Measurements from ENCODE around the gene LCAT. TPM values are rescaled to one million over a fixed set of nuclear protein-coding genes. Genes with fewer than 3 reads are reported as not detected.
"Not testable (repeated sequence)": the region's sequence is repeated elsewhere in the genome, so short reads cannot be mapped to it uniquely, and the experiment has no call there.

Gene LCAT
- 21.4 TPM for polyA plus RNA-seq (2013, experiment 1 of 2; ENCODE audit: insufficient read length)
- 17.9 TPM for polyA plus RNA-seq (2013, experiment 2 of 2; ENCODE audit: insufficient read length)

- no peak for DNase-seq
Observed at GRCh38 chr16:67943619-67944504, at the start of gene LCAT. TSS of gene LCAT (minus strand) at chr16:67944120. CDS start at chr16:67944101, 19 bp downstream.

DNA sequence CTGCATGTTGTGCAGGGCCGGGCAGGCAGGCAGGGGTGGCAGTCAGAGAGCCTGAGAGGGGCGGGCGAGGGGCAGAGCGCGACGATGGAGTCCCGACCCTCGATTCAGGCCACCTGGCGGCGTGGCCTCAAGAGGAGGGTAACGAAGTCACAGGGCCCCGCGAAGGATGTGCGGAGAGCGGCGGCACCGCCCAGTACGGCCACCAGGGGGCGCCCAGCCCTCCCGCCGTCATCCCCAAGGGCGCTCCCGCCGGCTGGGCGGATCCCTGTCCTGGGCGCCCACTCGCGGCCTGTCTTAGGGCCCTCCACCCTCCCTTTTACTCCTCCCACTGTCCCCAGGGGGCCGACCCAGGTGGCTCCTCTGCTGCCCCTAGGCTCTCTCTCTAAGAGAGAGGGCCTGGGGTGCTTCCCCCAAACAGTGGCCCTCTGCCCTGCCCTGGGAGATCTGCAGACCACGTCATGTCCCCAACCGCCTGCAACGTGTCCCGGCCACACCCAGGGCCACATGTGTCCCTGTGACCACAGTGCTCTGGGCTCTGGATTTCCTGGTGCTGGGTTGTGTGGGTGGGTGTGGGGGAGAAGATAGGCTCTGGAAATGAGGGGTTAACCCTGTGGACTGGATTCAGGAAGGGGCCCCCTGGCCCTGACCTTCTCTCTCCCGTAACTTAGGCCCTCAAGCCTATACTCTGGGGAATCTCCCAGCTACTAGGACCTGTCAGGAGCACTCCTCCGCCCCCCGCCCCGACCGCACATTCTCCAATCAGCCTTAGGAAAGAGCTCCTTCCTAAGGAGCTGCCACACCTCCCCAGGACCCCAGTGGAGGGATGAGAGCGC is 49.5 kb upstream of the LCAT start:
- peak; percentile 73 for DNase-seq

- DNase-seq: no peak
Observed at GRCh38 chr16:67992661-67993206, 48.8 kb upstream of the LCAT start.

GRCh38 chr16:67990018-67990386 is 46.1 kb upstream of the LCAT start:
- DNase-seq: no peak

GRCh38 chr16:67989322-67990017 is 45.5 kb upstream of the LCAT start:
- DNase-seq: no peak

DNA sequence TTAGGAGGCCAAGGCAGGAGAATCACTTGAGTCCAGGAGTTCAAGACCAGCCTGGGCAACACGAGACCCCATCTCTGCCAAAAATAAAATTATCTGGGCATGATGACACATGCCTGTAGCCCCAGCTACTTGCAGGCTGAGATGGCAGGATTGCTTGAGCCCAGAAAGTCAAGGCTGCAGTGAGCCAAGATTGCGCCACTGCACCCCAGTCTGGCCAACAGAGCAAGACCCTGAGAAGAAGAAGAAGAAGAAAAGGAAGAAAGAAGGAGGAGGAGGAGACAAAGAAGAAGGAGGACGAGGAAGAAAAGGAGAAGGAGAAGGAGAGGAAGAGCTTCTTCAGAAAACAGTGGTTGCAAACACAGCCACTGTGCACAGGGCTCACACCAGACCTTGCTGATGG is 44.8 kb upstream of the LCAT start:
- no peak for DNase-seq

DNA sequence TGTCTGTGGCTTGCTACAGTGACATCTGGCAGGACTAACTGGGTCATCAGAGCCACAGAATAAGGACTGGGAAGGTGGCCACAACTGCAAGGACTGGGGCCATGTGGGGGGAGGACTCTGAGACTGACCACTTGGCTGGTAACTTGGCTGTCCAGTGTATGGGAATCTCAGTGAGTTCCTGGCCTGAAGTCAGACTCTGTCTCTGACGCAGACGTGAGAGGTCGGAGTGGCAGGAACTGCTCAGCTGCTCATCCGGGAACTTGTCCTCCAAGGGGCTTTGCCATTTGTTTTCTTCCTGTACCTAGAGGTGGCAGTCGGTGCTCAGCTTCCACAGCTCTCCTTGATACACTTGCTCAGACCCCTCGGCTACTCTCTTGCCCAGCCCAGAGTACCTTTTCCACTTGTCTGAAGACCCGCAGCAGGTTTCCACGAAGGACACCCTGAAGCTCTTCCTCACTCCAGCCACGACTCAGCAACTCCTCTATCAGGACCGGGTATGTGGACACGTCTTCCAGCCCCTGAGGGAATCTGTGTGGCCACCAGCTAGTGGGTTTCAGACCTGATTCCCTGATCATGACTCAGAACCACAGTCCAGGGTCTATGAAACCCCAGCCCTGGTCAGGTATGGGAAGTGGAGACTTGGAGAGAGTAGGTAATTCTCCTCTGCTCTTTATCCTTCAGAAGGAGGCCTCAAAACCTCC is 43.7 kb upstream of the LCAT start:
- DNase-seq: no peak

DNA sequence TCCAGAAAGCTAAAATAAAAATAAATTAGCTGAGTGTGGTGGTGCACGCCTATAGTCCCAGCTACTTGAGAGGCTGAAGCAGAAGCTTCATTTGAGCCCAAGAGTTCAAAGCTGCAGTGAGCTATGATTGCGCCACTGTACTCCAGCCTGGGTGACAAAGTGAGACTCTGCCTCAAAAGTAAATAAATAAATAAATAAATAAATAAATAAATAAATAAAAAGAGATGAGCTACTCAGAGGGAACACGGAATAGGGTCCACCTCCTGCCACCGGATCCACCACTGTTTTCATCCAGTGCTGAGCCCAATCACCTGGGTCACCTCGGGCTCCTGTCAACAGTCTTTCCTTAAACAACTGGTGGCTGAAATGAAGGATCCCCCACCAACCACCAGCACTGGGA is 43.0 kb upstream of the LCAT start:
- DNase-seq: no peak

GRCh38 chr16:67982011-67982696 is 38.2 kb upstream of the LCAT start:
- DNase-seq: no peak

DNA sequence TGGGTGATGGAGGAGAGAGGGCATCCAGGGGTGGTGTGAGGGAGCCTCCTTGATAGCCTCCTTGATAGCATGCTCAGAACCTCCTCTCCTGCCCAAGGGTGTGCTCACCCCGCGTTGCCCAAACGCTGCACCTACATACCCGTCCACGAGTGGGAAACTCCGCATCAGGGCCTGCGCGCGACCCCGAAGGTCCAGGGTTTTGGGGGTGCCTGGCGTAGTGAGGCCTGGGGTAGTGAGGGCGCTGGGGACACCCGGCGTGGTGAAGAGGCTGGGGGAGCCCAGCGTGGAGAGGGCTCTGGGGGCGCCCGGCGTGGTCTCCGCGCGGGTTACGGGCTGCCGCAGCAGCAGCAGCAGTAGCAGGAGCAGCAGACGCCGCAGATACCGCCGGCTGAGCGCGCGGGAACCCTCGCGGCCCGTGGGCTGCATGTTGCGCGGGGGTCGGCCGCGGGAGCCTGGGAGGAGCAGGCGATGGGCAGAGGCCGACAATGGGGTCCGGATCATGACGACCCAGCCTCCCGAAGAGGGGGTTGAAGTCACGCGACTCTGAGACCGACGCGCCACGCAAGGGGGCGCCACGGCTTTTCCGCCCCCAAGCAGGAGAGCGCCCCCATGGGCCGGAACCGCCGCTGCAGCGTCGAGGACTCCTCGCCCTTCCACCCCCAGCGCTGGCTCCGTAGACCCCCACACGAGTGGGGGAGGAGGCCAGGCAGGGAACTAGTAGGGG is 36.2 kb upstream of the LCAT start, which contains the start of gene DPEP3:
Gene DPEP3, minus strand, starts transcription at position 545 of the 724 bp plus-strand sequence. Its CDS starts 119 bp downstream, at position 426.
- DNase-seq: no peak

- DNase-seq: no peak
Observed at GRCh38 chr16:67977469-67978227, 33.7 kb upstream of the LCAT start.

- no peak for DNase-seq
Observed at GRCh38 chr16:67977005-67977404, 33.1 kb upstream of the LCAT start.

- no peak for DNase-seq
Observed at GRCh38 chr16:67976205-67976604, 32.3 kb upstream of the LCAT start.

DNA sequence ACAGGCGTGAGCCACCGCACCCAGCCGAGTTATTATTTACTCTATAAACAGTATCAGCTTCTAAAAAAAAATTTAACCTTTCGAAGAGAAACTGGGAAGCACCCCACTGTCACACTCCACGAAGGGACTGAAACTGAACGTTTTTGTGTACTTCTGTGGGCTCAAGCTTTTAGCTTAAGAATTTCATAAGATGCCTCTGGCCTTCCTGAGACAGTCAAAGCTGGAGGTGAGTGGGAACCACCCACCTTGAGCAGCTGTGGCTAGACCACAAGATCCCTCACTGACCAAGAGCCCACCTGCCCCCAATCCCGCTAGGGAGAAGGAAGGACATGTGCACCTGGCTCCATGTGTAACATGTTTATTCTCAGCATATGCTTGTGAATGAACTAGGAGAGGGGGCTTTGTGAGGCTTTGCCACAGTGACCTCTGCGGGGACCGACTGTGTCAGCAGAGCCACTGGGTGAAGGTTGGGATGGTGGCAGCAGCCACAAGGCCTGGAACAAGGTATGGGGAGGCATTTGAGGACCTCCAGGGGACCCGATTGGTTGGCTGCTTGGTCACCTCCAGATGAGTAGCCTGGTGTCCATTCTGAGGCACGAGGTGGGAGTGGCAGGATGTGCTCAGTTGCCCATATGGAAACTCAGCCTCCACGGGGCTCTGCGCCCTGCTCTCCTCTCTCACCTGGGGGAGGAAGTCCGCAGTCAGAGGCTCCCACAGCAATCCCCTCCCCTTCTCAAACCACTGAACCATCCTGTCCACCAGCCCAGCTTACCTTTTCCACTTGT is 31.6 kb upstream of the LCAT start:
- DNase-seq: no peak

DNA sequence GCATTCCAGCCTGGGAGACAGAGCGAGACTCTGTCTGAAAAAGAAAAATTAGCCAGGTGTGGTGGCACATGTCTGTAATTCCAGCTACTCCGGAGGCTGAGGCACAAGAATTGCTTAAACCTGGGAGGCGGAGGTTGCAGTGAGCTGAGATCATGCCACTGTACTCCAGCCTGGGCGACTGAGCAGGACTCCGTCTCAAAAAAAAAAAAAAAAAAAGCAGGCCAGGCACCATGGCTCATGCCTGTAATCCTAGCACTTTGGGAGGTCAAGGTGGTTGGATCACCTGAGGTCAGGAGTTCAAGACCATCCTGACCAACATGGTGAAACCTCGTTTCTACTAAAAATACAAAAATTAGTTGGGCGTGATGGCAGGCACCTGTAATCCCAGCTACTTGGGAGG is 28.4 kb upstream of the LCAT start:
- DNase-seq: not testable (repeated sequence)

GRCh38 chr16:67971111-67971510 is 27.2 kb upstream of the LCAT start:
- DNase-seq: no peak

DNA sequence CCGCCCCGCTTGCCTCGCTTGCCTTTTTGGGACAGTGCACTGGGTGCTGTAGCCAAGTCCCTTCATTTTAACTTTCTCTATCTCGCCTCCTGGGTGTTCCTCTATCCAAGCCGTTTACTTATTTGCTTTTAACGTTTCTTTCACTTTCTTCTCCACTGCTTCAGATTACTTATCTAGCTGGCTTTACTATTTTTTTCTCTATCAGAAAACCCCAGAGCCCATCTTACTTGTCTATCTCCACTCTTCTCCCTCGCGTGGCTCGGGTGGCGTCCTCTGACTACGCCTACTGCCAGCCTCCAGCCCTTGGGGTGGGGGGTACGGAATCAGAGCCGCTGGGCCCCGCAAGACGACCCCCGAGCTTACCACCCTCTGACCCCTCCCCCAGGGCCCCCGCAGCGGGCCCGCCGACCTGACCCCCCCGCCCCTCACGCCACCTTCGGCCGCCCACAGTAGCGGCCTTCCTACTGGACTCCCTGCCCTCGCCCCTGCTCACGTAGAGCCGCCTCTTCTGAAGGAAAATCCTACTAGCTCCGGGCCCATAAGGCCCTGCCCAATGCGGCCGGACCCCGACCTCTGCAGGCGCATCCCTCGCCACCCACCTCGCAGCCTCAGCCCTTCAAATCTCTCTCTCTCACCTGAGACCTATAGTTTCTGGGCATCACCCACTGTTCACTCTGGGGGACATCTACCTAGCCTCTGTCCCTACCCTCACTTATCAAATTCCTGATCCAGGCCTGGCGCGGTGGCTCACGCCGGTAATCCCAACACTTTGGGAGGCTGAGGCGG is 25.5 kb upstream of the LCAT start:
- no peak for DNase-seq
